ENCODE data around the gene LIME1.

Gene LIME1

GRCh38 chr20:63735859-63736718 lies at the start of gene LIME1:
TSS of gene LIME1 (plus strand) at chr20:63736664. CDS start at chr20:63737550, 886 bp downstream.
- no peak for DNase-seq

- DNase-seq = no peak
Observed at GRCh38 chr20:63687419-63688178, 48.9 kb upstream of the LIME1 start.

GRCh38 chr20:63688228-63689045 lies 48.0 kb upstream of the LIME1 start:
- DNase-seq = no peak

GRCh38 chr20:63689046-63690002 lies 47.1 kb upstream of the LIME1 start:
- DNase-seq = no peak

- DNase-seq = no peak
Observed at GRCh38 chr20:63690003-63690897, 46.2 kb upstream of the LIME1 start.

- DNase-seq = no peak
Observed at GRCh38 chr20:63690898-63691710, 45.4 kb upstream of the LIME1 start.

- no peak for DNase-seq
Observed at GRCh38 chr20:63691711-63692435, 44.6 kb upstream of the LIME1 start.

- DNase-seq = no peak
Observed at GRCh38 chr20:63692436-63693082, 43.9 kb upstream of the LIME1 start.

GRCh38 chr20:63693083-63693732 lies 43.3 kb upstream of the LIME1 start:
- no peak for DNase-seq

- DNase-seq = no peak
Observed at GRCh38 chr20:63693733-63694583, 42.5 kb upstream of the LIME1 start.

GRCh38 chr20:63694584-63695423 lies 41.7 kb upstream of the LIME1 start:
- no peak for DNase-seq

GRCh38 chr20:63695424-63696305 lies 40.8 kb upstream of the LIME1 start:
- DNase-seq = no peak

- no peak for DNase-seq
Observed at GRCh38 chr20:63696306-63696627, 40.2 kb upstream of the LIME1 start.

- no peak for DNase-seq
Observed at GRCh38 chr20:63696628-63697356, 39.7 kb upstream of the LIME1 start, which contains the start of gene TNFRSF6B. TSS of gene TNFRSF6B (plus strand) at chr20:63696652. CDS start at chr20:63696768, 116 bp downstream.

Data from NCI-H2171 (cell line).